A549 treated with DMSO at 1 μM for 4 hours (cell line): Measurements from ENCODE around the gene TAC4. TPM values are rescaled to one million over a fixed set of nuclear protein-coding genes. Genes with fewer than 3 reads are reported as not detected.

Experiments used
- total RNA-seq: library from RNA; stranded (reverse); fragments of 200-300 nt; extraction: Qiagen RNA extraction; gene quantifications from 5 replicates; pipeline ENCODE4 v1.2.3, GENCODE V29; 2022; ENCODE audit warnings: low read depth

The TAC4 gene
- total RNA-seq = not detected in 5 replicates

GRCh38 chr17:49848019-49848473, at the start of gene TAC4:
Gene TAC4 (minus strand): TSS chr17:49848069. CDS start chr17:49848017, 52 bp downstream.

GRCh38 chr17:49788478-49789242, 59.2 kb downstream of the TAC4 start, which contains the start of gene KAT7:
Gene KAT7 (plus strand): TSS chr17:49788681. CDS start chr17:49788835, 154 bp downstream.

Other genes with a start within 250 kb of the TAC4 start
- gene SPOP, start 170.0 kb downstream of the TAC4 start, total RNA-seq = 30.7 to 47.6 TPM (median 42.1 TPM) in 5 replicates
- 89.3 to 100 TPM (median 94.1 TPM) in 5 replicates for gene SLC35B1, start 140.1 kb downstream of the TAC4 start, total RNA-seq
- gene FAM117A, start 83.9 kb downstream of the TAC4 start, total RNA-seq = 0.68 to 1.3 TPM (median 1.1 TPM) in 5 replicates
- gene KAT7, start 59.4 kb downstream of the TAC4 start, total RNA-seq = 27.8 to 33.3 TPM (median 31.2 TPM) in 5 replicates
- gene DLX4, start 121.1 kb upstream of the TAC4 start, total RNA-seq = 2.4 to 3.3 TPM (median 3.0 TPM) in 5 replicates
- gene DLX3, start 147.2 kb upstream of the TAC4 start, total RNA-seq = 0.08 to 0.28 TPM (median 0.14 TPM) in 5 replicates
- gene ITGA3, start 208.0 kb upstream of the TAC4 start, total RNA-seq = 429 to 478 TPM (median 448 TPM) in 5 replicates
- gene PDK2, start 247.3 kb upstream of the TAC4 start, total RNA-seq = 18.8 to 21.6 TPM (median 19.0 TPM) in 5 replicates